ENCODE measurements around the gene KNDC1.

GRCh38 chr10:133135116-133135465 is 24.9 kb upstream of the KNDC1 start:
- TF ChIP-seq, protein P1, sequence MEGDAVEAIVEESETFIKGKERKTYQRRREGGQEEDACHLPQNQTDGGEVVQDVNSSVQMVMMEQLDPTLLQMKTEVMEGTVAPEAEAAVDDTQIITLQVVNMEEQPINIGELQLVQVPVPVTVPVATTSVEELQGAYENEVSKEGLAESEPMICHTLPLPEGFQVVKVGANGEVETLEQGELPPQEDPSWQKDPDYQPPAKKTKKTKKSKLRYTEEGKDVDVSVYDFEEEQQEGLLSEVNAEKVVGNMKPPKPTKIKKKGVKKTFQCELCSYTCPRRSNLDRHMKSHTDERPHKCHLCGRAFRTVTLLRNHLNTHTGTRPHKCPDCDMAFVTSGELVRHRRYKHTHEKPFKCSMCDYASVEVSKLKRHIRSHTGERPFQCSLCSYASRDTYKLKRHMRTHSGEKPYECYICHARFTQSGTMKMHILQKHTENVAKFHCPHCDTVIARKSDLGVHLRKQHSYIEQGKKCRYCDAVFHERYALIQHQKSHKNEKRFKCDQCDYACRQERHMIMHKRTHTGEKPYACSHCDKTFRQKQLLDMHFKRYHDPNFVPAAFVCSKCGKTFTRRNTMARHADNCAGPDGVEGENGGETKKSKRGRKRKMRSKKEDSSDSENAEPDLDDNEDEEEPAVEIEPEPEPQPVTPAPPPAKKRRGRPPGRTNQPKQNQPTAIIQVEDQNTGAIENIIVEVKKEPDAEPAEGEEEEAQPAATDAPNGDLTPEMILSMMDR (IDR thresholded peaks at IDR 0.05) = no peak
- no peak for TF ChIP-seq EP300 (IDR thresholded peaks at IDR 0.05)
